Stimulated activated CD4-positive, alpha-beta T cell treated with anti-CD3 and anti-CD28 coated beads, Interleukin-1b, Interleukin-23, amount 100 ng/mL, for 1 hour (primary cell): ENCODE results near the gene ADPRS.

ENCODE experiments used
- DNase-seq, 2 donors: peaks; one replicate each; pipeline ENCODE4 v3.0.0-alpha.2; 2020; ENCODE audit warnings: low read depth in 2 of 2

ADPRS gene, protein sequence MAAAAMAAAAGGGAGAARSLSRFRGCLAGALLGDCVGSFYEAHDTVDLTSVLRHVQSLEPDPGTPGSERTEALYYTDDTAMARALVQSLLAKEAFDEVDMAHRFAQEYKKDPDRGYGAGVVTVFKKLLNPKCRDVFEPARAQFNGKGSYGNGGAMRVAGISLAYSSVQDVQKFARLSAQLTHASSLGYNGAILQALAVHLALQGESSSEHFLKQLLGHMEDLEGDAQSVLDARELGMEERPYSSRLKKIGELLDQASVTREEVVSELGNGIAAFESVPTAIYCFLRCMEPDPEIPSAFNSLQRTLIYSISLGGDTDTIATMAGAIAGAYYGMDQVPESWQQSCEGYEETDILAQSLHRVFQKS

DNA sequence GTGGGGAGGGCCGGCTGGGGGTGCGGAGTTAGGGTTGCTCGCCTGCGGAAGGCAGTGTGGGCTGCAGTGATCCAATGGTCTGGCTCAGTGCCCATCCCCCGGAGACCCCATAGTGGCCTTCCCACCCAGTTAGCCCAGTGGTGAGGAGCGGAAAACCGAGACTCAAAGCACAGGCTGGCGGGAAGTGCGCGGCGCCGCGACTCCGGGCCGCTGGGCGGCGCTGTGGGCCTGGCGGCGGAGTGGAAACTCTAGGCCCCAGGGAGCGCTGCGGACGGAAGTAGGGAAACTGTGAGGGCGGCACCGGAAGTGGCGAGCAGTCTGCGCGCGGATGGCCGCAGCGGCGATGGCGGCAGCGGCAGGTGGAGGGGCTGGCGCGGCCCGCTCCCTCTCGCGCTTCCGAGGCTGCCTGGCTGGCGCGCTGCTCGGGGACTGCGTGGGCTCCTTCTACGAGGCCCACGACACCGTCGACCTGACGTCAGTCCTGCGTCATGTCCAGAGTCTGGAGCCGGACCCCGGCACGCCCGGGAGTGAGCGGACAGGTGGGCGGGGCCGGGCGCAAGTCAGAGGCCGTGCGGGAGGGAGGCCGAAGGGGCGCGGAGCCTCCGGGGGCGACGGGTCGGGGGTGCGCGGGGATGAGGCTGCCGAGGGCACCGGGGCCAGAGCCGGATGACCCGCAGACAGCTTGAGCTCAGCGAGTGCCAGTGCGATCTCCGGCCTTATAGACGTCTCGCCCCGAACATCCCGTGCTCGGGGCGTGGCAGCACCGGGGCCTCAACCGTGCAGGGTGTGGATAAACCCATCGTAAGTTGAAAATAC, at the start of gene ADPRS:
ADPRS (plus strand) TSS at position 316 of the 816 bp plus-strand sequence; CDS start at position 329, 13 bp downstream.
- peak; percentile 81 to 82 for DNase-seq

DNA sequence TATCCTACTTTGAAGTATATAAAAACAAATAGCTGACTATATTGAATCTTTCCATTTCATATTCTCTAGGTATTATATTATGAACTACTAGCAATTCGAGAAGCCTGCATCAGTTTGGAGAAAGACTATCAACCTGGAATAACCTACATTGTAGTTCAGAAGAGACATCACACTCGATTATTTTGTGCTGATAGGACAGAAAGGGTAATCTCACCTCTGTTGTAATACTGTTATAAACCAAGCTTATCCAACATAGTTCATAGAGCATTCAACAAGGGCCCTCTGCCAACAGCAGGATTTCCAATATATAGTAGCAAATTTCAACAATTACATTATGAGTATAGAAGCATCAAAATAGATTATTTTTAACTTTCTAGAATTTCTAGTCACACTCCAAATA, 48.5 kb upstream of the ADPRS start:
- DNase-seq = no peak

DNA sequence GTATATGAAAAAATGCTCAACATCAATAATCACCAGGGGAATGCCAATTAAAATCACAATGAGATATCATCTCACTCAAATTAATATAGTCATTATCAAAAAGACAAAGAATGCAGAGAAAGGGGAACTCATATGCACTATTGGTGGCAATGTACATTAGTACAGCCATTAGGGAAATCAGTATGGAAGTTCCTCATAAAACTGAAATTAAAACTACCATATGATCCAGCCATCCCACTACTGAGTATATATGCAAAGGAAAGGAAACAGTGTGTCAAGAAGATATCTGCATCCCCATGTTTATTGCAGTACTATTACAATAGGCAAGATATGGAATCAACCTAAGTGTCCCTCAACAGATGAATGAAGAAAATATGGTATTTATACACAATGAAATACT, 36.9 kb upstream of the ADPRS start:
- DNase-seq = no peak

DNA sequence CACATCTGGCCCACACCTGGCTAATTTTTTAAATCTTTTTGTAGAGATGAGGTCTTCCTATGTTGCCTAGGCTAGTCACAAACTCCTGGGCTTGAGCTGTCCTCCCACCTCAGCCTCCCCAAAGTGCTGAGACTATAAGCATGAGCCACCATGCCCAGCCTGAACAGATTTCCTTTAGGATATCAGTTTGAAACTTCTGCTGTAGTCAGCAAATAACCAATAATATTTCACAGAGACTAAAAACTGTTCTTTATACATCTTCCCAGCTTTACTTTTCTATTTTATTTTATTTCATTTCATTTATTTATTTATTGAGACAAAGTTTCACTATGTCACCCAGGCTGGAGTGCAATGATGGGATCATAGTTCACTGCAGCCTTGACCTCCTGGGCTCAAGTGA, 34.7 kb upstream of the ADPRS start:
- no peak for DNase-seq

DNA sequence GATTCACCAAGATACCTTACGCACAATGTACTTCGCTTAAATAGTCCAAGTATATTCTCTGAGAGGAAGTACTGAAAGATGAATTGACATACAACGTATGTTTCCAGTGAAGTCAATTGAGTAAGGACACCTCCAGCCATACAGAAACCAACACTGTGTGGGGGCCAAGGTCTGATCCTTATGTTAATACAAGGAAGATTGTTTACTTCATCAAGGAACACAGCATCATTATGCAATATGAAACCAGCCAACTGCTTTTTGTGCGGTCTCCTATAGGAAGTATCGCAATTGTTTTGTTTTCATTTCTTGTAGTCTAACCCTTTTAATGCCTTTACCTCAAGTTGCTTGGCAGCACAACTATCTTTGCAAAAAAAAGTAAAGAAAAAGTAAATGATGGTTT, 33.0 kb upstream of the ADPRS start:
- no peak for DNase-seq

DNA sequence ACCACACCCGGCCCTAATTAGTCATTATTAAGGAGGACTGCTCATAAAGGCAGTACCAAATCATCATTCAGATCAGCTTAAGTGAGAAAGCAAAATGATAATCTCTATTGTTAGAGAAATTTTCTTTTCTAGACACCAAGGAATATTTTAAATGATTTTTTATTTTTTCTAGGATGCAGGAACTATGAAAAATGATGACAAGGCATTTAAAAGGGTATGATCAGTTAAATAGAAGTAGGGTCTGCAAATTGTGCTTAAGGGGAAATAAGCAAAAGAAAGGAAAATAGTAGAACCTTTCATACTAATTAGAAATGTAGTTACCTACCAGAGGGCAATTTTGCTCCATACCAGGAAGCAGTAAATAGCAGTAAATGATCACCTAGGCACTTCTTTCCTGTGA, 26.4 kb upstream of the ADPRS start:
- no peak for DNase-seq

DNA sequence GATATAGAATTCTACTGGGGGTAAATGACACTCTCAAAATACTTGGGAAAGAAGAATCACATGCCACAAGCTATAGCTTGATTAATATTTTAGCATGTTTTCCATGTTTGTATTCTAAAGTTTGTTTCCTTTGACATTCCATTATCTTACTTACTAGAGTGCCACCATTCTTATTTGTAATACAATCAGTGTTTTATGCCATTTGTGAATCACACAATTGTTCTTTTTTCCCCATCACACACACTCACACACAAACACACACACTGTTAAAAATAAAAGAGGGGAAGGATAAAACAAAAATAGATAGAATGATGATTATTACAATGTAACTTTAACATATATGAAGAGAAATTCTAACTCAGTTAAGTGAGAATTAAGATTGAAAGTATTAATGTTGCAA, 20.8 kb upstream of the ADPRS start:
- no peak for DNase-seq

DNA sequence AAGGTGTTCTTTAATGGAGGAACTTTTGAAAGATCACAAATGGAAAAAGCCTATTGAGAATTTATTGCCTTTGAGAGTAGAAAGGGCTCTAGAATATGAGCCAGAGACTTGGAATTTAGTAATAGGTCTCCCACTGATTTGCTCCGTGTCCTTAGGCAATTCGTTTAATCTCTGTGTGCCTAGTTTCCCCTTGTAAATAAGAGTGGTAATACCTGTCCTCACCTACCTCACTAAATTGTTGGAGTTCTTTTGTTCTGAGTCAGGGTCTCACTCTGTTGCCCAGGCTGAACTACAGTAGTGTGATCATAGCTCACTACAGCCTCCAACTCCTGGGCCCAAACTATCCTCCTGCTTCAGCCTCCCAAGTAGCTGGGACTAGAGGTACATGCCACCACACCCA, 19.8 kb upstream of the ADPRS start:
- no peak for DNase-seq

DNA sequence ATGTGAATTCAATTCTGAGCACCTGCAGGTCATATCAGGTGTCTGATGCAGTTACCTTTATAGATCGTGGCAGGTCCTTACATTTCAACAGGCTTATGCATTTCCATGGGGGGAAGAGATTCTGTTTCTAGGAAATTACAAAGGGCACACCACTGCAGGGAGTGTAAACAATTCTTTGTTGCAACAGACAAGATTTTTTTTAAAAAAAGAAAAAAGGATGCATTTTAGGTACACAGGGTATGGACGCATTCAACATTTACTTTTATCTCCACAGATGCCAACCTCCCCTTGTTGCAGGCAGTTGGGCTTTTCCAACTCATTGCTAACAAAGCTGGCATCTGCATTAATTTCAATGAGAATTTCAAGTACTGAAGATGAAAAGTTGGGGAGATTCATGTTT, 18.3 kb upstream of the ADPRS start:
- DNase-seq = no peak

DNA sequence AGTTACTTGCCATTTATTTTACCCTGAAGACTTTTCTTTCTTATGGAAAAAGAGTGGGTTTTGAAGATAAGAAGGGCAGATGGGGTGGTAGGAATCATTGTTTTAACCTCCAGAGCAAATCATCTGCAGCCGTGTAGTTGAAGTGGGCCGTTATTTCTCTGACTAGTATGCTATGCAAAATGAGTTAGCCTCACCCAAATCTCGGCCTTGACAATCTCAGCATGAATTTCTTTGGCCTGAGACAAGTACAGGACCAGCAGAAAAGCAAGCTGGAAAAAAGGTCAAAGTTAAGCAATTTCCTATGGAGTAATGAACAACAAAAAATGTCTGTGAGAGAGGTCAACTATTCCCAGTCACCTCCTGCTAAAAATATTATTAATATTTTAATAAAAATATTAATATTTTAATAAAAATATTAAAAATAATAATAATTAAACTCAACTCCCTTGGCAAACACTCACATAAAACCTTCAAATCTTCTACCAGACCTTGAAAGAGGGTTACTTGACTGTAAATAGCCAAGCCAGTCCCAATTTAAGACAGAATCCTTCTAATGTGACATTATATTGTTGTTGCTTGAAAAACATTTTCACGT, 11.6 kb upstream of the ADPRS start:
- DNase-seq = no peak

DNA sequence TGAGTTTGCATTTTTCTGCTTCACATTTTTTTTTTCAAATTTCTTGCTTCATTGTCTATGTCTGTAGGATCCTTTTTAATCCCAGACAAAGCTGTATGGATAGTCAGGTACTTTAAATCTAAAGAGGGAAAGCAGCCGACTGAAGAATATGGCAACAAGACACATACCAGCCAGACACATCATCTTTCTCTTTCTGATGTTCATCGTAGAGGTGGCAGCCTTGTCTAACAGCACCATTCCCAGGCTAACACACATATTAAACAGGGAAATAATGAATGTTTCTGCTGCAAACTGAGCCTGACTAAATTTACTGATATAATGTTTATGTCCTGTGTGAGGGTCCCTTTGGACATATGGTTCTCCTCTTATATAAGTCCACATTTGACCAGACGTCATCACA, 8.5 kb upstream of the ADPRS start:
- no peak for DNase-seq

DNA sequence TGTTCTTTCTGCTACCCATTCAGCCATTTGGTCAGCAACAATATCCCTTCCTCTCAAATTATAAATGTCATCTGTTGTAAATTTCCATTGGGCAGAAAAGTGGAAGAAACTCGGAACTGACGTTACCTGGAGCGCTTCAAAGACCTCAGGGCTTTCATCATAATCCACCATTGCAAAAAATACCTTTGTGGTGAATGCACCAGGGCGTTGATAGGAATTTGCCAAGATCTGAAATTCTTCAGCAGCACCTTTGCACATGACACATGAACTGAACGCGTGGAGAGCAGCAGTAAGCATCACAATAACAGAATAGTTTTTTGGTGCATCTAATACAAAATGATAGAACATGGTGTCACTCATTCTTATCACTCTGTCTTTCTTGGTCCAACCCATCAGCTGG, 7.9 kb upstream of the ADPRS start:
- no peak for DNase-seq

DNA sequence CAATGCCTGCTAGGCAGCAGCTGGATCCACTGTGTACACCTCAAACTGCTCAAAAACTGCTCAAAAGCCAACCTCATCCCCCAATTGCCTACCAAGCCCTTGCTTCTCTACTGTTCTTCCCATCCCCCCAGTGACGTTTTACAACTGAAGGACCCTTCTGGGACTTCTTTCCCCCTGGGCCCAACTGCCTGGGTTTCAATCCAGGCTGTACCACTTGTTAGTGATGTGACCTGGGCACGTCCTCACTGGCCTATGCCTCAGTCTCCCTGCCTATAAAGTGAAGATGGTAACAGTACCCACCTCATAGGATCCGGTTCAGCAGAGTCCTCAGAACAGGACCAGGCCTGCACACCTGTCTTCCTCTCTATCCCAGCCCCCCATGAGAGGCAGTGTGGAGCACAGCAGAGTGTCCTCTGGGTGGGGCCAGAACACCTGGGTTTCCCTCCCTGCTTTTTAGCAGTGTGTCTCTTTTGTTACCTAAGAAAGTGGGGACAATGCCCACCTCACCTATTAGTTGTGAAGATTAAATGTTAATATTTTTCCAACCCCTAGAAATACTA, 6.7 kb upstream of the ADPRS start:
- DNase-seq = no peak

DNA sequence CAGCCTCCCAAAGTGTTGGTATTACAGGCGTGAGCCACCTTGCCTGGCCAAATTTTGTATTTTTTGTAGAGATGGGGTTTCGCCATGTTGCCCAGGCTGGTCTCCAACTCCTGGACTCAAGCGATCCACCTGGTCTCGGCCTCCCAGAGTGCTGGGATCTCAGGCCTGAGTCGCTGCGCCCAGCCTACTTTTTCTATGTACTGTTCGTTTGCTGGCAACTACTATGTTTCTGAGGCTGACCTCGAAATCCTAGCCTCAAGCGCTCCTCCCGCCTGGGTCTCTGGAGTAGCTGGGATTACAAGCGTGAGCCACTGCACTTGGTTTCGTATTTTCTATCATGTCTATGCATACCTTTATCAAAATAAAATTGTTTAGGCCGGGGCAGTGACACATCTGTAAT, 5.5 kb upstream of the ADPRS start:
- no peak for DNase-seq

DNA sequence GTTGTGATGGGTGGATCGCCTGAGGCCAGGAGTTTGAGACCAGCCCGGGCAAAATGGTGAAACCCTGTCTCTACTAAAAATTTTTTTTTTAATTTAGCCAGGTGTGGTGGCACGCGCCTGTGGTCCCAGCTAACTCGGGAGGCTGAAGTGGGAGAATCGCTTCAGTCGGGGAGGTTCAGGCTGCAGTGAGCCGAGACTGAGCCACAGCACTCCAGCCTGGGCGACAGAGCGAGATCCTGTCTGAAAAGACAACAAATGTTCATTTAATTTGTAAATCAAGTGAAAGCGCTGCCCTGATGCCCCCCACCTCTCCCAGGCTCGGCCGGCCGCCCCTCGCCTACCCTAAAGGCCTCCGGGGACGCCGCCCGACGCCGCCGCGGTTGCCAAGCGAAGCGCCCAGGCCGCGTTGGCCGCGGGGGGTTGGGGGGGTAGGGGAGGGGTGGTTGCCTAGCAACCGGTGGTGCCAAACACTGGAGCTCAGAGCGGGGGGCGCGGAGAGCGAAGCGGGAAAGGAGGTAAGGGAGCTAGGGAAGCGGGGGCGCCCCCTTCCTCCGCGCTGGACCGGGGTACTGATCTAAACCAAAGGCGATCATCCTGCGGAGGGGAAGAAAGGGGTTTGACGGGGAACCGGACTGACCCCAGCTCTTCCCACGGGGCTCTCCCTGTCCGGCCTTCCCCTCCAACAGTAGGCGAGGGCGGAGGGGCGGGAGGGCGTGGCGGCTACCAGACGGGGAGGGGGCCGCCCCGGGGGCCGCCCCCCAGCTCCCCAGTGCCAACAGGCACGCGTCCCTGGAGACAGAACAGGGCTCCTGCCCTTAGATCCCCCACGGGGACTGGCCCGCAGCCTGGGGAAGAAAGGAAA, 4.8 kb upstream of the ADPRS start, which contains the start of gene TEKT2:
TEKT2 (plus strand) TSS at position 460 of the 862 bp plus-strand sequence. CDS start 828 bp downstream, outside the sequence.
- DNase-seq = no peak

DNA sequence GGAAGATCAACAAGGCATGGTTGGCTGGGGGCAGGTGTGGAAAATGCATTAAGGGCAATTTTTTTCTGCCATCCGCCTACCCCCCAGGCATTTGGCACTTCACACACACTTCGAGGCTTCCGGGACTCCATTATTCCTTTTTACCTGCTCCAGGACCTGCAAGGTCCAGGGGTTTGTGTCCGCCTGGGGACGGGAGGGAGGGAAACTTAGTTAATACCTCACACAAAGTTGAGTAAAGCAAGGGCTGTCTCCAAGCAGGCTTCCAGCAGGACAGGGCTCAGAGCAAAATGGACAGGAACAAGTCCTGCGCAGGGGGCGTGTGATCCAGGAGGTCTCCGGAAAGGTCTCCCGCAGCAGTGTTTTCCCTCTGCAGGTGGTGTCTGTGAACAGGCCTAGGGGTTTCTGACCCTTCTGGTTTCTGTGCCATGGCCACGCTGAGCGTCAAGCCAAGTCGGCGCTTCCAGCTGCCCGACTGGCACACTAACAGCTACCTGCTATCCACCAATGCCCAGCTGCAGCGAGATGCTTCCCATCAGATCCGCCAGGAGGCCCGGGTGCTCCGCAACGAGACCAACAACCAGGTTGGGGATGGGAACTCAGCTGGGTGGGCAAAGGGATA, 4.1 kb upstream of the ADPRS start:
- DNase-seq = no peak

DNA sequence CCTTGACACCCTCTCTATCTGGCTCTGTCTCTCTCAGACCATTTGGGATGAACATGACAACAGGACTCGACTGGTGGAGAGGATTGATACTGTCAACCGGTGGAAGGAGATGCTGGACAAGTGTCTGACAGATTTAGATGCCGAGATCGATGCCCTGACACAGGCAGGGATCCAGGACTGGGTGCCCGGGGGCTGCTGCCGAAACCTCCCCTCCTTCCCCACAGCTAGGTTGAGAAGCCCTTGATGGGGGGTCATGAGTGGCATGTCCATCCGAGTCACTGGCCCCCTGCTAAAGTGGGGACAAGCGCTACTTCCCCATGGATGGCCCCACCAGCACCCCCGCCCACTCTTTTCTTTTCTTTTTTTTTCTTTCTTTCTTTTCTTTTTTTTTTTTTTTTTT, 3.6 kb upstream of the ADPRS start:
- DNase-seq = no peak

DNA sequence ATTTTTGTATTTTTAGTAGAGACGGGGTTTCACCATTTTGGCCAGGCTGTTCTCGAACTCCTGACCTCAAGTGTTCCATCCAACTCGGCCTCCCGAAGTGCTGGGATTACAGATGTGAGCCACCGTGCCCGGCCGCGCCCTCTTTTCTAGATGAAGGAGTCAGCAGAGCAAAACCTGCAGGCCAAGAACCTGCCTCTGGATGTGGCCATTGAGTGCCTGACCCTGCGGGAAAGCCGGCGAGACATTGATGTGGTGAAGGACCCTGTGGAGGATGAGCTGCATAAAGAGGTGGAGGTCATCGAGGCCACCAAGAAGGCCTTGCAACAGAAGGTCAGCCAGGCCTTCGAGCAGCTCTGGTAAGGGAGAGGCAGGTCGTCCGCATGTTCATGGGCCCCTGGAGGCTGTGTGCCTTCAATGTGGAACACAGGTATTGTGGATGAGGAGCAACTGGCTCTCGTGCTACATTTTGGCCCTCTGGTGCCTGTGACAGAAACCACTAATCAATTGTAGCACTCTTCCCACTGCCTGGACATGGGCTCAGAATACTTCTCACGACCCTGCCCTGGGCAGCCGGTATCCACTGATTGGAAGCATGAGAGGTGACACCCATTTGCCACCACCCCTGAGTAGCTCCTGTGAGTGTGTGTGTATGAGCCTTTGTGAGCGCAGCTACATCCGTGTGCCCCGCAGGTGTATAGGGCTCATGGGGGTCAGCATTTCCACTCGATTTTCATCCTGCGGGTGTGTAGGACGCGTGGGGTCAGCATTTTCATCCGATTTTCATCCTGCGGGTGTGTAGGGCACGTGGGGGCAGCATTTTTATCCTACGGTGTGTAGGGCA, 2.8 kb upstream of the ADPRS start:
- DNase-seq = no peak

DNA sequence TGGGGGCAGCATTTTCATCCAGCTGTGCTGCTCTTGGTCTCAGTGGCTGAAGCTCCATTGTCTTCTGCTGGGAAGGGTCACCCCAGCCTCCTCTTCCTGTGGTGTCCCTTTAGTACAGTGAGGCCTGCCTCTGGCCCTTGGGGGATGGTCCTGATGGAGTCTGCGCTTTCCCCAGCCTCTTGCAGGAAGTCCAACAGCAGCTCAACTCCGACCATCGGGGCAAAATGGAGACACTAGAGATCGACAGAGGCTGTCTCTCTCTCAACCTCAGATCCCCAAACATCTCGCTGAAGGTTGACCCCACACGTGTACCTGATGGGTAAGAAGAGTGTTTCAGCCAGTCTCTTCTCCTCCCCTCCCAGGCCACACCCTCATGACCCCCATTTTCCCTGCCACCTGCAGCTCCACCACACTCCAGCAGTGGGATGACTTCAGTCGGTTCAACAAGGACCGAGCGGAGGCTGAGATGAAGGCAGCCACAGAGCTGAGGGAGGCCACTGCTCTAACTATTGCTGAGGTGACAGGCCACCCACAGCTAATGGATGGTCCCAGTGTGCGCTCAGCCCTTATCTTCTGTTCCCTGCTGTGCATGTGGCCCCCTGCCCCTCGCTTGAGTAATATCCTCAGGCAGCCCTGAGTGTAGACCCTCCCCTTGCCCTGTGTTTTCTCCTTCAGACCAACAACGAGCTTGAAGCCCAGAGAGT, 2.0 kb upstream of the ADPRS start:
- no peak for DNase-seq
